ENCODE measurements around the gene S100A3. TPM values are rescaled to one million over a fixed set of nuclear protein-coding genes. Genes with fewer than 3 reads are reported as not detected.

The S100A3 gene
- polyA plus RNA-seq, 1 of the 3 experiments (the other 2 are of a cell fraction), result 11.8 TPM

- POLR2A ChIA-PET, result interaction anchor here (1.2 kb wide), 1 partner anchor 11 kb away, joined by 4 read pairs; the partner anchor contains the start of gene S100A6
- Histone ChIP-seq H4K20me1 (ENCODE audit: insufficient read depth) (no peaks in the 10 kb centered on the region), H3K9me2 (no peaks in the 10 kb centered on the region), H3K4me1 (ENCODE audit: control insufficient read depth in 1 of 2, insufficient read depth in 2 of 2, low read depth in 1 of 2, low read length in 1 of 2) (peaks cover 58 to 65% of the 10 kb centered on the region in 2 experiments; a peak in 3 of 4 replicates), H3K9ac (no peak overlapping the region), H3K4me2 (no peak overlapping the region; the same call in 1 of the 2 replicates), H3F3A (replicated peaks; ENCODE audit: insufficient read depth) (peaks cover 7% of the 10 kb centered on the region), H3K27me3 (ENCODE audit: insufficient read depth) (no peaks in the 10 kb centered on the region), H3K27ac (ENCODE audit: low read depth in 2 of 2, low read length in 1 of 2) (peak overlapping the region in 1 of 2 experiments; percentile 76; a peak in 3 of 4 replicates), H3K79me2 (ENCODE audit: insufficient read depth) (no peaks in the 10 kb centered on the region), H3K9me3 (no peaks in the 10 kb centered on the region), H3K4me3 (ENCODE audit: low read depth in 2 of 2, low read length in 1 of 2) (no peak overlapping the region), H3K36me3 (replicated peaks in 1 of 2; ENCODE audit: control insufficient read depth in 1 of 2, insufficient read depth in 2 of 2, low read length in 1 of 2) (no peaks in the 10 kb centered on the region), H2AFZ (ENCODE audit: low read depth) (no peak overlapping the region)
- TF ChIP-seq FOXM1 (IDR thresholded peaks at IDR 0.05; ENCODE audit: low read depth), result no peak
- no peak for TF ChIP-seq CHD2 (IDR thresholded peaks at IDR 0.05; ENCODE audit: low read length, partially characterized antibody)
- no peak for DNase-seq
- 89% methylated on average over 8 of the region's 8 CpGs for WGBS (ENCODE audit: low lambda C conversion rate)
- CTCF ChIA-PET, result interaction anchor here (1.7 to 11.8 kb wide), 3 partner anchors 11 to 36 kb away, joined by 5 to 62 read pairs (median 20); no protein-coding TSS in a partner anchor
These were observed 2.7 kb downstream of the S100A3 start for GRCh38 chr1:153546371-153546770.

GRCh38 chr1:153545067-153546055 lies 3.7 kb downstream of the S100A3 start, which contains the start of gene S100A4:
S100A4 (minus strand) TSS chr1:153545806; CDS start chr1:153544794, 1,012 bp downstream.
- Histone ChIP-seq H3K4me3 (ENCODE audit: low read depth in 2 of 2, low read length in 1 of 2) (no peak within 1 kb of the TSS), H2AFZ (ENCODE audit: low read depth) (peak within 1 kb of the TSS; percentile 60), H3K27me3 (ENCODE audit: insufficient read depth) (no peaks in the 10 kb centered on the region), H4K20me1 (ENCODE audit: insufficient read depth) (no peaks in the 10 kb centered on the region), H3K9me2 (no peaks in the 10 kb centered on the region), H3K9ac (peak within 1 kb of the TSS; percentile 41; the same call in 1 of the 2 replicates), H3K4me2 (peak within 1 kb of the TSS; percentile 67), H3K4me1 (ENCODE audit: control insufficient read depth in 1 of 2, insufficient read depth in 2 of 2, low read depth in 1 of 2, low read length in 1 of 2) (peaks cover 58 to 65% of the 10 kb centered on the region in 2 experiments; a peak in 3 of 4 replicates), H3K36me3 (replicated peaks in 1 of 2; ENCODE audit: control insufficient read depth in 1 of 2, insufficient read depth in 2 of 2, low read length in 1 of 2) (no peaks in the 10 kb centered on the region), H3K79me2 (ENCODE audit: insufficient read depth) (no peaks in the 10 kb centered on the region), H3F3A (replicated peaks; ENCODE audit: insufficient read depth) (peaks cover 7% of the 10 kb centered on the region), H3K9me3 (no peaks in the 10 kb centered on the region), H3K27ac (ENCODE audit: low read depth in 2 of 2, low read length in 1 of 2) (peak within 1 kb of the TSS; percentile 72 to 76)
- POLR2A ChIA-PET, result interaction anchor here (1.8 kb wide), 1 partner anchor 10 kb away, joined by 12 read pairs; the partner anchor contains the start of gene S100A6
- TF ChIP-seq GATA2 (CRISPR knock-in tag; IDR thresholded peaks at IDR 0.05) (peak; percentile 46), RXRA (IDR thresholded peaks at IDR 0.05; ENCODE audit: borderline replicate concordance, low read depth) (no peak), EP300 (IDR thresholded peaks at IDR 0.05; ENCODE audit: borderline replicate concordance in 1 of 2, low read depth in 1 of 2, low read length in 1 of 2) (peak in 1 of 2 experiments; percentile 52; a peak in 1 of 4 replicates), YY1 (IDR thresholded peaks at IDR 0.05; ENCODE audit: low read depth) (no peak), NFIC (IDR thresholded peaks at IDR 0.05; ENCODE audit: borderline replicate concordance) (peak; percentile 56; the same call in 1 of the 2 replicates), TCF12 (IDR thresholded peaks at IDR 0.05) (peak; percentile 41; the same call in 1 of the 2 replicates), GABPA (IDR thresholded peaks at IDR 0.05; ENCODE audit: low read depth) (no peak), SIN3A (IDR thresholded peaks at IDR 0.05; ENCODE audit: borderline replicate concordance, low read depth, low read length) (0 out of 2 replicates have a peak, but pooled peaks have one; percentile 38), IRF3 (IDR thresholded peaks at IDR 0.05; ENCODE audit: low read depth, low read length) (no peak), CHD2 (IDR thresholded peaks at IDR 0.05; ENCODE audit: low read length, partially characterized antibody) (peak; percentile 15), MXI1 (IDR thresholded peaks at IDR 0.05; ENCODE audit: low read depth, low read length) (peak; percentile 67; the same call in 1 of the 2 replicates)
- TF ChIP-seq, protein P1, sequence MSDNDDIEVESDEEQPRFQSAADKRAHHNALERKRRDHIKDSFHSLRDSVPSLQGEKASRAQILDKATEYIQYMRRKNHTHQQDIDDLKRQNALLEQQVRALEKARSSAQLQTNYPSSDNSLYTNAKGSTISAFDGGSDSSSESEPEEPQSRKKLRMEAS (IDR thresholded peaks at IDR 0.05; ENCODE audit: low read depth), result peak; percentile 40; the same call in 1 of the 2 replicates
- peak; percentile 83 for DNase-seq
- WGBS (ENCODE audit: low lambda C conversion rate), result 22% methylated on average over 13 of the region's 19 CpGs
- CTCF ChIA-PET, result interaction anchor here (0.8 to 11.8 kb wide), 4 partner anchors 9 to 50 kb away, joined by 3 to 62 read pairs (median 12); partner anchors contain the start of gene S100A6
